Measurements from ENCODE around the gene LRP5.

LRP5 gene

GRCh38 chr11:68309621-68310185 is 2.7 kb upstream of the LRP5 start:
- DNase-seq (ENCODE audit: low read depth) = no peak

DNA sequence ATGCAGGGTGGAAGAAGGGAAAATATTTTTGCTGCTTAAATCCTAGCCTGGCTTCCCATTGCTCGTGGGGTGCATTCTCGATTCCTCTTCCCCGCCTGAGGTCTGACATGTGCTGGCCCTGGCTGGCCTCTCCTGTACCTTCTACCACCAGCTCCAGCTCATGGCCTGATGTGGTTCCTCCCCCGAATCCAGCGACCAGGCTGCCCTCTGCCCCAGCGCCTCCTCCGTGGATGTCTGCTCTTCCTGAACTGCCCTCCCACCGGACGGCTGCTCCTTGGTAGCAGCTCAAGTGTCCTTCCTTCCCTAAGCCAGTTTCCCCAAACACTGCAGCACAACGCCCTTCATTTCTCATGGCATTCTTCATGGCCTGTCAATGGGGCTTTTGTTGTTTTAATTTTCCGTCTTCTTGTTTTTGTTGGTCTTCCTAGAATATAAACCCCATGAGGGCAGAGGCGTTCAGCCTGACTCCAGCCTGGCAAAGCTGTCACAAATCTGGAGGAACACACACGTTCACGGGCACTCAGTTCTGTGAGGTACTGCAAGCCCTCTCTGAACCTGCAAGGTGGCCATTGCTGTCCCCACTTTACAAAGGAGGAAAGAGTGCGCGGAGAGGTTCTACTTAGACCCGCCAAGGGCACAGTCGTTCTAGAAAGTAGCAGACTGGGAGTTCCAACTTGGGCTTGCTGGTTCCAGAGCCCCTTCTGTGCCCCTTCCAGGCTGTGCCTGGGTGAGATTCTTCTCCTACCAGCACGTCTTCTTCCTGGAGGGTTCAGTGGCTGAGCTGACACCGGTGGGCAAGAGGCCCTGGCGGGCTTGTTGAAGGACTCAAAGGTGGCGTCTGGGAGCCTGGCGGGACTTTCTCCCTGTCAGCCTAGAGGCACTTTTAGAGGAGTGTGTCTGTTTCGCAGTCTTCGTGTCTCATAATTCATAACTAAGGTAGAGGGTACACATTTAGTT is 953 bp upstream of the LRP5 start:
- no peak for DNase-seq (ENCODE audit: low read depth)

- DNase-seq (ENCODE audit: low read depth) = no peak
Observed at GRCh38 chr11:68312780-68313573, 586 bp downstream of the LRP5 start.

DNA sequence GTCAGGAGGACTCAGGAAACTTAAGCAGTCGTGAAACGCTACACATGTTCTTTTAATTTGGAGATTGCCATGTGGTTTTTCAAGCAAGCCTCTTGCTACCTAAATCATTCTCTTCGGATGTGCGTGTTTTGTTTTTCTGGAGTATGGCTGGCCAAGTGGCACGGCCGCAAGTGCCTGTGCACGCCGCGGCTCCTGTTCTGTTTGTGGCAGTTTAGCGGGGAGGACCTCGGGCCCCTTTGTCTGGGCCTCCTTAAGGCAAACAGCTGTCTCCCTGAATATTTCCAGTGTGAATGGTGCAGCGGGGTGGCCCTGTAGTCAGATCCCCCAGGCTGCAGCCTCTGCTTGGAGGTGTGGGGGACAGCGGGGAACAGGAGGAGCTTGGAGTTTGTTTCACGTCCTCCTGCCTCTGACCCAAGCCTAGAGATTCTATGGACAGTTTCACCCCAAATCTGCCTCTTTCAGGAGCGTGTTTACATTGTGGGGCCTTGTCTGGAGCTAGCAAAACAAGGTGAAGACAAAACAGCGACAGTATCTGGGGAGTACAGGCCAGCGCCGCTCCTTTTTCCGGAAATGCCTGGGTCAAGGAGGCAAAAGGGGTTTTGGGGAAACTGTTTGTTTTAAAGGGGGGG is 1.3 kb downstream of the LRP5 start:
- DNase-seq (ENCODE audit: low read depth) = no peak

DNA sequence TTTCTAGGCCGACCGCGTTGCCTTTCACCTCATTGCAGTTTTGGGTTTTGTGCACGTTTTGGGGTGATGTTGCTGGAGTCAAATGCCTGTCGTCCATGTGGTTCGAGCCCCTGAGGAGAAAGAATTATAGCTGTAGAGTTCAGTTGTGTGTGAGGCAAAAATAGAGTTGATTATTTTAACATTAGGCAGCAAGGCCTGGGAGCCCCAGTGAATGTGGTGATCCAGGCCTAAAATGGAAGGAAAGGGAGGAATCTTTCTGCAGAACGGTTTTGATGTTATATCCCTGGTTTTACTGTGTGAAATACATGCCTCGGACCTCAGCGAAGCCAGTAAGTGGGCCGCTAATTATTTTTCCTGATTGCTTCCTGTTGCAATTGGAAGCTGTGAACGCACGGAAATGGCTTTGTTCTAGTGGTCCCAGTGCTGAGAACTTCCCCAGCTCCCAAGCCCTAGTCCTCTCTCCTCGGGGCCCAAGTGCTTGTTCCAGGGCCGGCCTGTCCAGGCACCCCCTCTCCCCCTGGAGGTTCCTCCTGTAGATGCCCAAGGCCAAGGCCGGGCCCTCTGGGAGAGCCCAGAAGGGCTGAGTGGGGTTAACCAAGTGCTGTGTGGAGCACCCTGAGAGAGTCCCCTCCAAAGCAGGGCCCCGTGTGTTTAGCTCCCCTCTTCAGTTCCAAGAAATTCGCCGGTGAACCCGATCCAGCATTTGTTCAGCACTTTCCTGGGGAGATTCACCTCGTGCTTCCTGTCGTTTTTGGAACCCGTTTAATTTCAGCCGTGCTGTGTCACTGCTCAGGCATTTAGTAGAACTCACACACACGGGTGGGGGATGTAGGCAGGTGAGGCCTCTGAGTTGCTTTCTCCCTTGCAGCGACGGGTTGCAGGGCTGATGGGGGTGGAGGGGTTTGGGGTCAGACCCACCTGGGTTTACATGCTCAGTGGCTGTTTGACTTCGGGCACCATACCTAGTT is 2.1 kb downstream of the LRP5 start:
- no peak for DNase-seq (ENCODE audit: low read depth)

GRCh38 chr11:68315171-68315920 is 3.0 kb downstream of the LRP5 start:
- DNase-seq (ENCODE audit: low read depth) = no peak

GRCh38 chr11:68317147-68317785 is 4.9 kb downstream of the LRP5 start:
- no peak for DNase-seq (ENCODE audit: low read depth)

DNA sequence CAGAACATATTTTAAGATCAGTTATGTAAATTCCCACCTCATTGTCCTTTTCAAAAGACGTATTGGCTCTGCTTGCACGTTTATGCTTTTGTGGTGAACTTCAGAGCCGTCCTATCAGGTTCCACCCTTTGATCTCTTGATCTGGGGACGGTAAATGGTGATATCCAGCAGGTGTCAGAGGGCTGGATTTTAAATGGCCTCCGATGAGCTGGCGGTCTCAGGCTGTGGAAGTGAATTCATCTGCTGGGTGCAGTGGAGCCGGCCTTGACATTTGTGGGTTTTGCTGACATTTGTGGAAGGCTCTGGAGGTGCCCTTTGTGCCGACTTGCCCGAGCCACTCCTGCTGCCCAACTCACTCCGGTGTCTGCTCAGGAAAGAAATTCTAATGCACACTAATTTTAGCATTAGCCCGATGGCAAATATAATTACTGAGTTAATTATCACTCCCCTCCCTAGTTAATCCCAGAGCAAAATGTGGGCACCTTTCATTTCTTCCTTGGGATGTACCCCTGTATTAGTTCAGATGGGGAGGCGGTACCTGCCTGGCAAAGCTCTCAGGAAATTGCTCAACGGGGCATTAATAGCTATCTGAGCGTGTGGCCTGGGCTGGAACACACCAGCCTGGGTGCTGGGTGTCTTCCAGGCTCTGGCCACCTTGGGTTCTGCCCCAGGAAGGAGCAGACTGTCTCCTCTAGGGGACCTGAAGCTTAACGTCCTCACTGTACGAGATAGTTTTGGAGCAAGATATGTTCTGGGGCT is 9.1 kb downstream of the LRP5 start:
- no peak for DNase-seq (ENCODE audit: low read depth)

DNA sequence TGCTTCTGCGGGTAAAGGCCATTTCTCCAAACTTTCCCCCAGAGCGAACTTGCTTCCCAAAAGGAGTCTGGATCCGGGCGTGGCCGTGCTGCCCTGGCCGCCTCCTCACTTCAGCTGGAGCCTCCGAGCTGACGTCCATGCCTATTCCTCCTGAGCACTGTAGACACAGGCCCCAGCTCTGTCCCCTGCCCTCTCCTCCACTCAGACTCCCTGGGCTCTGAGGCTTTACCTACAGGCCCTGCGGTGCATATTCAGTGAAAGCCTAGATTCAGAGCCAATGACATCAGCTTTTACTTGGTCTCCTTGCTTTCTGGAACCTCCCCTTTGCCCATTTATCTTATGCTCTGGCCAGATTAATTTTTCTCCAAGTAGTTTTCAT is 9.7 kb downstream of the LRP5 start:
- no peak for DNase-seq (ENCODE audit: low read depth)

- DNase-seq (ENCODE audit: low read depth) = no peak
Observed at GRCh38 chr11:68324241-68324640, 11.8 kb downstream of the LRP5 start.

- no peak for DNase-seq (ENCODE audit: low read depth)
Observed at GRCh38 chr11:68324695-68325094, 12.3 kb downstream of the LRP5 start.

GRCh38 chr11:68325183-68325906 is 13.0 kb downstream of the LRP5 start:
- no peak for DNase-seq (ENCODE audit: low read depth)

DNA sequence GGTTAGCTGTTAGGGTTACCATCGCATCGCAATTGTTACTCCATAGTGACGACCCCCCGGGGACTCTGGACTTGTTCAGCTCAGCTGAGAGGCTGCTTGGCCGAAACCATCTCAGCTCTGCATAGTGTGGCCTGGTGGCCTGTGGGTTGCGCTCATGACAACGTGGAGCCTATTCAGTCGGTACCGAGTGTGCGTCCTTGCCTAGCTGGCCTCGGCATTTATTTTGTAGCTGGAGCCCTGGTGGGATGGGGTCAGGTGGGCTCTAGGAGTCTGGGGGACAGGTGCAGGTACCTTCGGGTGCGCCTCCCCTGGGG is 13.5 kb downstream of the LRP5 start:
- no peak for DNase-seq (ENCODE audit: low read depth)

GRCh38 chr11:68326334-68327215 is 14.2 kb downstream of the LRP5 start:
- no peak for DNase-seq (ENCODE audit: low read depth)

GRCh38 chr11:68327586-68328370 is 15.4 kb downstream of the LRP5 start:
- DNase-seq (ENCODE audit: low read depth) = no peak

GRCh38 chr11:68328374-68329091 is 16.1 kb downstream of the LRP5 start:
- no peak for DNase-seq (ENCODE audit: low read depth)

All from stimulated activated CD8-positive, alpha-beta memory T cell treated with anti-CD3 and anti-CD28 coated beads, Interleukin-7, amount 100 ng/mL, for 24 hours (primary cell).